Spleen (tissue), 7 donors: ENCODE results near the gene FTO.

Source experiments
- POLR2A ChIP-seq, 3 donors: fragments of 450-650 bp; IDR thresholded peaks; one replicate each; pipeline ENCODE4 v1.5.1; 2017; ENCODE audit warnings: antibody characterized with exemption in 3 of 3, mild to moderate bottlenecking in 1 of 3
- POLR2AphosphoS5 ChIP-seq, 3 donors: sonication (generic); formaldehyde crosslinking; IDR thresholded peaks; one replicate each; pipeline ENCODE4 v1.5.1; 2017; ENCODE audit warnings: antibody characterized with exemption in 3 of 3
- TF ChIP-seq, protein P1 (sequence below), 11 experiments: fragments of 200-600 bp in 7 of 11; fragments of 450-650 bp in 4 of 11; sonication (generic) in 4 of 11; IDR thresholded peaks in 8 of 11; conservative IDR thresholded peaks in 3 of 11; 1 replicate in 7 of 11; 2 replicates in 4 of 11; pipeline versions ENCODE4 v1.4.0 to v1.8.0; 2016 to 2021; ENCODE audit warnings: antibody characterized with exemption in 11 of 11, inconsistent platforms in 4 of 11, mild to moderate bottlenecking in 1 of 11
- donor health status: DM: no; HTN: no; CAD: no; lungs with moderate emphysema.
- donor health status: DM: no; HTN: no; CAD: no.
- donor health status: DM: no; HTN: no; CAD: no.

DNA sequence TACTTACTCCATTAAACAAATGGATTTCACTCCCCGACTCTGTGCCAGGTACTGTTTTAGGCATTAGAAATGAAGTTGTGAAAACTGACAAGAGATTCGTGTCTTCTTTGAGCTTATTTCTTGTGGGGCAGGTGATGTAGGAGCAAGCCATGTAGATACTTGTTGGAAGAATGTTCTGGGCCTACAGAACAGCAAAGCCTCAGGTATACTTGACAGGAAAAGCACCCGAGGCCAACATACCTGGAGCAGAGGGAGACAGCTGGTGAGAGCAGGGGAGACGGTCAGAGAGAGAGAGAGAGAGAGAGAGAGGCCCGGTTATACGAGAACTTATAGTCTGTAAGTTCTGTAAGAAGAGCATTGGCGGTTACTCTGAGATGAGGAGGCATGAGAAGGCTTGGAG, 110.8 kb downstream of the FTO start:
- TF ChIP-seq, protein P1, sequence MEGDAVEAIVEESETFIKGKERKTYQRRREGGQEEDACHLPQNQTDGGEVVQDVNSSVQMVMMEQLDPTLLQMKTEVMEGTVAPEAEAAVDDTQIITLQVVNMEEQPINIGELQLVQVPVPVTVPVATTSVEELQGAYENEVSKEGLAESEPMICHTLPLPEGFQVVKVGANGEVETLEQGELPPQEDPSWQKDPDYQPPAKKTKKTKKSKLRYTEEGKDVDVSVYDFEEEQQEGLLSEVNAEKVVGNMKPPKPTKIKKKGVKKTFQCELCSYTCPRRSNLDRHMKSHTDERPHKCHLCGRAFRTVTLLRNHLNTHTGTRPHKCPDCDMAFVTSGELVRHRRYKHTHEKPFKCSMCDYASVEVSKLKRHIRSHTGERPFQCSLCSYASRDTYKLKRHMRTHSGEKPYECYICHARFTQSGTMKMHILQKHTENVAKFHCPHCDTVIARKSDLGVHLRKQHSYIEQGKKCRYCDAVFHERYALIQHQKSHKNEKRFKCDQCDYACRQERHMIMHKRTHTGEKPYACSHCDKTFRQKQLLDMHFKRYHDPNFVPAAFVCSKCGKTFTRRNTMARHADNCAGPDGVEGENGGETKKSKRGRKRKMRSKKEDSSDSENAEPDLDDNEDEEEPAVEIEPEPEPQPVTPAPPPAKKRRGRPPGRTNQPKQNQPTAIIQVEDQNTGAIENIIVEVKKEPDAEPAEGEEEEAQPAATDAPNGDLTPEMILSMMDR (IDR thresholded peaks at IDR 0.05 in 8 of 11, conservative IDR thresholded peaks at IDR 0.05 in 3 of 11): no peak
- no peak for TF ChIP-seq POLR2A (IDR thresholded peaks at IDR 0.05)
- TF ChIP-seq POLR2AphosphoS5 (IDR thresholded peaks at IDR 0.05): no peak
